Stimulated activated CD8-positive, alpha-beta memory T cell treated with anti-CD3 and anti-CD28 coated beads, Interleukin-2, amount 100 ng/mL, for 1 hour (primary cell): ENCODE measurements around the gene EXOSC5.

Source experiments
- DNase-seq, 2 donors: peaks; one replicate each; pipeline ENCODE4 v3.0.0-alpha.2; 2020; ENCODE audit warnings: low read depth in 2 of 2

EXOSC5 gene

DNA sequence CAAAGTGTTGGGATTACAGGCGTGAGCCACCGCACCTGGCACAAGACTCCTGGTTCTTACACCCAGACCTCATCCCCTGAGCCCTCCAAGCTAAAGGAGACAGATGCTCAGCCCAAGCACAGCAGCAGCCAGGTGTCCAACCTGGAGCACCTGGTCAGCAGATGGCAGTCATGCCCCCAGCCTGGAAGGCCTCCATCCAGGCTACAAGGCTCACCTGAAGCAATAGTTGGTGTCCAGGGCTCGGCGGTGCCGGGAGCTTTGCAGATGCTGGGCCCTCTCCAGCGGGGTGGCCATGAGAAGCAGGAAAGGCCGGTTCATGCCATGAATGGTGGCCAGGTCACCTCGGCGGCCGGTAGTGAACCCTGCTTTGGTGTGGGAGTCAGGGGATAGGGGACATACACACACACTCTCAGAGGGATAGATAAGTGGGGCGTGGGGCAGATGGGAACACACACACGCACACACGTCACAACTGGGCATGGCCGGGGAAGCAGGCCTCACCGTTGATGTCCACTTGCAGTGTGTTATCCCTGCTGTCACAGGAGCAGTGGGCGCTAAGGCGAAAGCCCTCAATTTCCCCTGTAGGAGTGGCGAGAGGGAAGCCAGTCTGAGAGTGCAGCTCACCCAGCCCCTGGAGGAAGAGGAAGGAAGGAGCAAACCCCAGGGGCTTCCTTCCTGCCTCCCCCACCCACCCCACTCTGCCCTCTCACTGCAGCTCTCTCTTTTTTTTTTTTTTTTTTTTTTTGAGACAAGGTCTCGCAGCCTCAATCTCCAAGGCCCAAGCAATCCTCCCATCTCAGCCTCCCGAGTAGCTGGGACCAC, 55.3 kb downstream of the EXOSC5 start:
- no peak for DNase-seq

DNA sequence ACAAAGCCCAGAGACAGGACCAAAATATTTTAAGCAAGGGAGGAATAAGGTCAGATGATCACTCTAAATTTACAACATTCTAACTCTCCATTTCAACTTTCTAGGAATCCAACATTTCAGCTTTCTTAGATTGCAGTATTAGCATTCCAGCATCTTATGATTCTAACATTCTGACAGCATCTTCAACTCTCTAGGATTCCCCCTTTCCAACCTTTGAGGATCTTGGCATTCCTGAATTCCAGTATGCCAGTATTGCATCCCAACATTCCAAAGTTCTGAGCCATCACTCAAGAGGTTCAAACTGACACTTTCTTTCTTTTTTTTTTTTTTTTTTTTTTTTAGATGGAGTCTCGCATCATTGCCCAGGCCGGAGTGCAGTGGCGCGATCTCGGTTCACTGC, 57.2 kb downstream of the EXOSC5 start:
- DNase-seq, result no peak
